ENCODE results near the gene TMTC3.

DNA sequence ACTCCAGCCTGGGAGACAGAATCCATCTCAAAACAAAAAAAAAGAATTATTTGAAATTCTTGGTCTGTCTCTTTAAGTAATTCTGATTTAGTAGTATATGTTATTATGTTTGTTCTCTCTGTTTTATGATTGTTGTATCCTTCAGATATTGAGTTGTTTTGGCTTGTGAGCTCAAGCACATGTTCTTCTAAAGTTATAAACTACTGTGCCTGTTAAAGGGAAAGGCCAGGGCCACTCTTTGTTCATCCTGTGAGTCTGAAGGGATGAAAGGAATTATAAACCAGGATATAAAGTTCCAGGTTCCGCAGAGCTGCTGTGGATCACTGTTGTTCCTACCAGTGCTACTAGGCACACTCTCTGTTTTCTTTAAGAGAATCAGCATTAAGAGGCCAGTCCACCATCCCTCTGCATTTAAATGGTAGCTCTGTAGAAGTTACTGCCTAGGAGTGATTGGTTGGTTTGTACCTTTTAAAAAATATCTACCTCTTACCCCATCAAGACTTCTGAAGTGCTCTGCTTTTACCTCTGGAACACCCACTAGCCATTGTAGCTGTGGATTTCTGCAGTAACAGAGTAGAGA is 14.1 kb downstream of the TMTC3 start:
- TF ChIP-seq POLR2AphosphoS5 (IDR thresholded peaks at IDR 0.05; ENCODE audit: borderline replicate concordance, low read depth, low read length) = no peak
- TF ChIP-seq EZH2 (IDR thresholded peaks at IDR 0.05) = no peak
- TF ChIP-seq FOXP2 (optimal IDR thresholded peaks at IDR 0.05; ENCODE audit: control extremely low read depth, extremely low read length, insufficient read depth) = no peak

Measured in SK-N-MC (cell line).